Measurements from ENCODE around the gene C1QL1.

GRCh38 chr17:44965481-44966234, 2.4 kb downstream of the C1QL1 start:
- TF ChIP-seq EZH2 (IDR thresholded peaks at IDR 0.05; ENCODE audit: insufficient read depth, poor library complexity, severe bottlenecking) (no peak), EZH2phosphoT487 (IDR thresholded peaks at IDR 0.05; ENCODE audit: insufficient read depth, low read depth) (no peak)
